Osteocyte (in vitro differentiated cells): ENCODE measurements around the gene CTLA4. TPM values are rescaled to one million over a fixed set of nuclear protein-coding genes. Genes with fewer than 3 reads are reported as not detected.

Experiments used
- DNase-seq: peaks from one replicate; pipeline ENCODE4 v3.0.0; 2021; ENCODE audit warnings: mixed read lengths; ENCODE audit not compliant: unreplicated experiment; ENCODE audit errors: extremely low spot score
- H3K27ac Mint-ChIP-seq: one replicate; pipeline ENCODE4 v1.8.0; 2021; ENCODE audit warnings: mild to moderate bottlenecking, mixed read lengths; ENCODE audit not compliant: unreplicated experiment
- H3K27me3 Mint-ChIP-seq: one replicate; pipeline ENCODE4 v1.8.0; 2021; ENCODE audit warnings: mixed read lengths; ENCODE audit not compliant: unreplicated experiment
- H3K36me3 Mint-ChIP-seq: one replicate; pipeline ENCODE4 v1.8.0; 2021; ENCODE audit warnings: mixed read lengths; ENCODE audit not compliant: unreplicated experiment
- H3K4me1 Mint-ChIP-seq: one replicate; pipeline ENCODE4 v1.8.0; 2021; ENCODE audit warnings: mixed read lengths; ENCODE audit not compliant: unreplicated experiment
- H3K4me3 Mint-ChIP-seq: one replicate; pipeline ENCODE4 v1.8.0; 2021; ENCODE audit warnings: mild to moderate bottlenecking, moderate library complexity, mixed read lengths; ENCODE audit not compliant: unreplicated experiment
- H3K9me3 Mint-ChIP-seq: one replicate; pipeline ENCODE4 v1.8.0; 2021; ENCODE audit warnings: mixed read lengths; ENCODE audit not compliant: unreplicated experiment
- CTCF ChIP-seq: fragments of 200-600 bp; sonication (generic); IDR thresholded peaks from 2 replicates; pipeline ENCODE4 v1.5.0; 2021; ENCODE audit warnings: antibody characterized with exemption, mild to moderate bottlenecking, moderate library complexity
- total RNA-seq: library from RNA; stranded (reverse); gene quantifications from 2 replicates; pipeline ENCODE4 v1.2.1, GENCODE V29; 2021

CTLA4 gene
- total RNA-seq, 1 donor from 2014 or later, result not detected

- no peak for TF ChIP-seq CTCF
- Mint-ChIP-seq H3K4me1 (no peaks in the 10 kb centered on the region), H3K9me3 (no peaks in the 10 kb centered on the region), H3K36me3 (no peaks in the 10 kb centered on the region), H3K4me3 (no peak overlapping the region), H3K27me3 (peaks cover 34% of the 10 kb centered on the region), H3K27ac (no peak overlapping the region)
- DNase-seq, result no peak
These were observed 32.2 kb upstream of the CTLA4 start for GRCh38 chr2:203835420-203835819.

GRCh38 chr2:203835892-203836800 lies 31.4 kb upstream of the CTLA4 start:
- Mint-ChIP-seq H3K4me1 (no peaks in the 10 kb centered on the region), H3K27ac (no peak overlapping the region), H3K36me3 (no peaks in the 10 kb centered on the region), H3K27me3 (peaks cover 36% of the 10 kb centered on the region), H3K4me3 (no peak overlapping the region), H3K9me3 (no peaks in the 10 kb centered on the region)
- no peak for DNase-seq
- TF ChIP-seq CTCF, result no peak

GRCh38 chr2:203840655-203841205 lies 26.8 kb upstream of the CTLA4 start:
- no peak overlapping the region for H3K4me3 Mint-ChIP-seq
- no peak for TF ChIP-seq CTCF
- H3K27ac Mint-ChIP-seq, result no peak overlapping the region
- no peaks in the 10 kb centered on the region for H3K9me3 Mint-ChIP-seq
- H3K27me3 Mint-ChIP-seq, result peaks cover 35% of the 10 kb centered on the region
- no peak for DNase-seq
- H3K4me1 Mint-ChIP-seq, result peaks cover 6% of the 10 kb centered on the region
- H3K36me3 Mint-ChIP-seq, result no peaks in the 10 kb centered on the region

- Mint-ChIP-seq H3K27ac (no peak overlapping the region), H3K9me3 (no peaks in the 10 kb centered on the region), H3K27me3 (peaks cover 31% of the 10 kb centered on the region), H3K36me3 (no peaks in the 10 kb centered on the region), H3K4me3 (no peak overlapping the region), H3K4me1 (peaks cover 6% of the 10 kb centered on the region)
- TF ChIP-seq CTCF, result no peak
- DNase-seq, result no peak
These were observed 25.9 kb upstream of the CTLA4 start for GRCh38 chr2:203841654-203842053.

- TF ChIP-seq CTCF, result no peak
- Mint-ChIP-seq H3K36me3 (no peaks in the 10 kb centered on the region), H3K4me3 (no peak overlapping the region), H3K4me1 (peaks cover 6% of the 10 kb centered on the region), H3K27ac (no peak overlapping the region), H3K9me3 (no peaks in the 10 kb centered on the region), H3K27me3 (peaks cover 33% of the 10 kb centered on the region)
- no peak for DNase-seq
These were observed 25.2 kb upstream of the CTLA4 start for GRCh38 chr2:203842373-203842772.
